ENCODE data around the gene CCDC71.

- TF ChIP-seq CSRNP2 (CRISPR knock-in tag; conservative IDR thresholded peaks at IDR 0.05; ENCODE audit: low read depth) (no peak), SP5 (CRISPR knock-in tag; IDR thresholded peaks at IDR 0.05; ENCODE audit: borderline replicate concordance, low read depth) (no peak), SP4 (CRISPR knock-in tag; IDR thresholded peaks at IDR 0.05) (no peak), EED (CRISPR knock-in tag; IDR thresholded peaks at IDR 0.05) (no peak), NR1H2 (CRISPR knock-in tag; IDR thresholded peaks at IDR 0.05; ENCODE audit: borderline replicate concordance, low read depth) (no peak), CTCF (CRISPR knock-in tag; IDR thresholded peaks at IDR 0.05) (no peak), KDM1A (CRISPR knock-in tag; IDR thresholded peaks at IDR 0.05) (no peak)
- TF ChIP-seq, protein P1, sequence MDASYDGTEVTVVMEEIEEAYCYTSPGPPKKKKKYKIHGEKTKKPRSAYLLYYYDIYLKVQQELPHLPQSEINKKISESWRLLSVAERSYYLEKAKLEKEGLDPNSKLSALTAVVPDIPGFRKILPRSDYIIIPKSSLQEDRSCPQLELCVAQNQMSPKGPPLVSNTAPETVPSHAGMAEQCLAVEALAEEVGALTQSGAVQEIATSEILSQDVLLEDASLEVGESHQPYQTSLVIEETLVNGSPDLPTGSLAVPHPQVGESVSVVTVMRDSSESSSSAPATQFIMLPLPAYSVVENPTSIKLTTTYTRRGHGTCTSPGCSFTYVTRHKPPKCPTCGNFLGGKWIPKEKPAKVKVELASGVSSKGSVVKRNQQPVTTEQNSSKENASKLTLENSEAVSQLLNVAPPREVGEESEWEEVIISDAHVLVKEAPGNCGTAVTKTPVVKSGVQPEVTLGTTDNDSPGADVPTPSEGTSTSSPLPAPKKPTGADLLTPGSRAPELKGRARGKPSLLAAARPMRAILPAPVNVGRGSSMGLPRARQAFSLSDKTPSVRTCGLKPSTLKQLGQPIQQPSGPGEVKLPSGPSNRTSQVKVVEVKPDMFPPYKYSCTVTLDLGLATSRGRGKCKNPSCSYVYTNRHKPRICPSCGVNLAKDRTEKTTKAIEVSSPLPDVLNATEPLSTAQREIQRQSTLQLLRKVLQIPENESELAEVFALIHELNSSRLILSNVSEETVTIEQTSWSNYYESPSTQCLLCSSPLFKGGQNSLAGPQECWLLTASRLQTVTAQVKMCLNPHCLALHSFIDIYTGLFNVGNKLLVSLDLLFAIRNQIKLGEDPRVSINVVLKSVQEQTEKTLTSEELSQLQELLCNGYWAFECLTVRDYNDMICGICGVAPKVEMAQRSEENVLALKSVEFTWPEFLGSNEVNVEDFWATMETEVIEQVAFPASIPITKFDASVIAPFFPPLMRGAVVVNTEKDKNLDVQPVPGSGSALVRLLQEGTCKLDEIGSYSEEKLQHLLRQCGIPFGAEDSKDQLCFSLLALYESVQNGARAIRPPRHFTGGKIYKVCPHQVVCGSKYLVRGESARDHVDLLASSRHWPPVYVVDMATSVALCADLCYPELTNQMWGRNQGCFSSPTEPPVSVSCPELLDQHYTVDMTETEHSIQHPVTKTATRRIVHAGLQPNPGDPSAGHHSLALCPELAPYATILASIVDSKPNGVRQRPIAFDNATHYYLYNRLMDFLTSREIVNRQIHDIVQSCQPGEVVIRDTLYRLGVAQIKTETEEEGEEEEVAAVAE (CRISPR knock-in tag; IDR thresholded peaks at IDR 0.05; ENCODE audit: borderline replicate concordance), result no peak
These were observed 41.9 kb downstream of the CCDC71 start for GRCh38 chr3:49124203-49124602.

Data from HepG2 (cell line).